ENCODE data around the gene TTC39C.
A peak's percentile ranks its signal among the peaks of the same experiment; 100 is the strongest.
"Not testable (repeated sequence)": the region's sequence is repeated elsewhere in the genome, so short reads cannot be mapped to it uniquely, and the experiment has no call there.

The TTC39C gene

DNA sequence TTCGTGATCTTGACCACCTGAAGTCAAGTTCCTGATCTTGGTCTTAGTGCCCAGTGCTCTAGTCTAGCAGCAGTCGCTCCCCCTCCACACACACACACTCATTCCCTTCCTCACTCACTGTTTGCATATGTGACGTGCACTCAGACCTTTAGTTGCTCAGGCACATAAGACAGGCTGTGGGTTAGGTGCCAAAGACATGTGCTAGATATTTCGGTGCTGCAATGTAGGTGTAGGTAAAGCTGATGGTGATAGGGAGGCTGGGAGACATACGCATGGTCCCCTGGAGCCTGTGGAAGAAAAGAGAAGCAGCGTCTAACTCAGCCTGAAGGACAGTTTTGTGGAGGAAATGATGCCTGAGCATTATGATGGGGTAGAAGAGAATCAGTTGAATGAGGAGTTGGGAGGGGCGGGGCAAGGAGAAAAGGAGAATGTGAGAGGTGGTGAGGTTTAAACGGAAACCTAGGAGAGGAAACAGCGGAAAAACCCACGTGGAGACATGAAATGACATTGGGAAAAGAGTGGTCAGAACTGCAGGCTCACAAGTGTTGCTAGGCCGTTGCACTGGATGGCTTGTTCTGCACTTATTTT is 3.8 kb downstream of the TTC39C start:
- no peak for DNase-seq

DNA sequence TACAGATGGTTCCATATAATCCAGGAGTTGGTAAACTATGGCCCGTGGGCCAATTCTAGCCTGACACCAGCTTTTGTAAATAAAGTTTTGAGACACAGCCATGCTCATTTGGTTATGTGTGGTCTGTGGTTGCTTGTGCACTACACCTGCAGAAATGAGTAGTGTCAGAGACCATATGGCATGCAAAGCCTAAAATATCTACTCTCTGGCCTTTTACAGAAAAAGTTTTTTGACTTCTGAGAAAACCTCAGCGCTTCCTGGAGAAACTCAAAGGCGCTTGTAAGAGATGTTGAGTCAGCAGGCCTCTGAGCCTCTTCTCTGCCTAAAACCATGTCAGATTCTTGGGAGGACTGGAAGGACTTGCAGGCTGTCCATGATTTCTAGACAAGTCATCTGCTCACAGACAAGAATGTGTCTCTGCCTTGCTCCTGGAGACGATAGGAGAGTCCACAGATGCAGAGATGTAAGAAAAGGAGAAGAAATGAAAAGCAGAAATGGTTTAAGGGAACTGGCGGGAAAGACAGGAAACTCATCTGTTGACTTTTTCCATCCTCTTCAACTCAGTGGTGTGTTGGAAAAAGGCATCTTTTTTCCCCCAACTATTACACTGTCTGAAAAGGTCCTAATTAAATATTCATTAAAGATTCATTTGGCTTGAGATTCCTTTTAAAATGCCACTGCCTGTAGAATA is 5.2 kb downstream of the TTC39C start:
- DNase-seq: no peak

DNA sequence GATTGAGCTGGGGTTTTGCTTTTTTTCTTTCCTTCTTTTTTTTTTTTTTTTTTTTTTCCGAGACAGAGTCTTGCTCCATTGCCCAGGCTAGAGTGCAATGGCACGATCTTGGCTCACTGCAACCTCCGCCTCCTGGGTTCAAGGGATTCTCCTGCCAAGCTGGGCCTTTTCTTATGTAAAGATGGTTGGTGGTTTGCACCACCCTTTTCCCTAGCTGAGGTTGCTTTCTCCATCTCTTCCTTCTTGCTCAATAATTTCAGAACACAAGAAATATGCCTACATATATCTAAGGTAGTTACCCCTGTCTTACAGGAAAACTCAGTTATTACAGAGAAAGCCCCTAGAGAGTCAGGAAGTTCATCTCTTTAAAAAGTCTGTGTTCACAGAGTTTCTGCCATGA is 7.0 kb downstream of the TTC39C start:
- DNase-seq: no peak

DNA sequence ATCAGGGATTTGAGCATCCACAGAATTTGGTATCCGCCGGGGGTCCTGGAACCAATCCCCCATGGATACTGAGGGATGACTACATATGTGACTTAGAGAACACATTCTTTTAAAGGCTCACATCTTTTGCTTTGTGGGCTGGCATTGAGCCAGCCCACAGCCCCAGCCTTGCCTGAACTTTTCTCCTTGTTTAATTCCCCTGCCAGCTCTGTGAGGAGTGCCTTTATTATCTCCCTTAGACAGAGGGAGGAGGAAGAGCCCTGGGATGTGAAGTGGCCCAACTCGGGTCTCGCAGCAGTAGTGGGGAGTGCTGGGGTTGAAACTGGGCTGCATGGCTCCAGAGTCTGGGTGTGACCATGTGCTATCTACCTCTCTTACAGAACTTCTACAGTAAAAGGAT is 7.6 kb downstream of the TTC39C start:
- peak; percentile 76 for DNase-seq

DNA sequence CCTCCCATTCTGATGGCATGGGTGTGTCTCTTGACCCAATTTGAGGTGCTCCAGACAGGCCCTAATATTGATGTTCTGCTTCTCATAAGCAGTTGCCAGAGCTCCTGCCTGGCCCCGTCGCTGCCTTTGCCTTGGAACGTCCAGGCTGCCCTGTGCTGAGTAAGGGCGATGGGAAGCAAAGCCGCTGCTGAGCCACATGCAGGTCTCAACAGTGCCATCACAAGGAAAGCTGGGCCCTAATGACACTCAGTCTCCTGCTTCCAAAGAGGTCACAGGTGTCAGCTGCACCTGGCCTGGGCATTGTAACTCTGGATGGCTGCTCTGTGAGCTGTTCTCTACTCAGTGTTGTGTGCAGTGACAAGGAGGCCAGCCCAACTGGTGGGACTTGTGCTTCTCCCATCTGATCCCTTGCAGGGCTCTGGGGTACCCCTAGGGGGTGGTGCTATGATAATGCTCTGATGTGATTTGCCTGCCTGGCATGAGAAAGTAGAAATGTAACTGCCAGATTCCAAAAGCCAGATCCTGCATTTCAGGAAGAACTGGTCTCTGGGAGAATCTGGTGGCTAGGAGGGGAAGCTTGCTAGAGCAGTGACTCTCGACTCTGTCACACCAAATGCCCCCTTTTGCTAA is 8.7 kb downstream of the TTC39C start:
- DNase-seq: no peak

DNA sequence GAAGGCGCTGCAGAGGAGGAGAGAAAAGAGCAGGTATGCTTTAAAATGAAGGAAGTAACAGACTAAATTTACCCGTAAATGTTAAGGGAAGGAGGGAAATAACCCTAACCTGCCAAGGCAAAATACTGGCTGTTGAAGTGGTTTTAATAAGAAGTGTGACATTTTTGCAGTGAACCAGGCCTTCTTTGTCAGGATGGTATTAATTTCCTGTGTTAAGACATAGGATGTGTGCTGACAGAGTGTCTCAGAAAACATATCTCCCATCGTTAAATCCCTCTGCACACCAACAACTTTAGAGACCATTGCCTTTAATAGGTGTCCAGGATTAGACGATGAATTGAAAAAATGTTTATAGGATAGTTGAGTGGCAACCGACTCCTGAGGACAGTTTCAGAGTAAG is 9.9 kb downstream of the TTC39C start:
- no peak for DNase-seq

DNA sequence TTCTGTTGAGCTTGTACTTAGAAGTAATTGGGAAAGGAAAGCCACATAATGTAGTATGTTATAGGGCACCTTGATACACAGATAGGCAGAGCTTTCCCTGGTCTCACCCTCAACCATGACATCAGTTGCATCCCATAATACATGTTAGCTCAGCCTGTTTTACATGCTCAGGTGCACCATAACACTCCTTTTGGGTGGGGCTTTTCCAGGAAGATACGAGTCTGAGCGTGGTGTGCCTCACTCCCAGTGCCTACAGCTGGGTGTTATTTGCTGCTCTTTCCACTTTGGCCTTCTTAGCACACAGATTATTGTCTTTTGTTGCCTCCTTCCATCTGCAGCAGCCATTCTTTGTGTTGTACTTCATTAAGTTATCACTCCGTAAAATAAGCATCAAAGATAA is 11.9 kb downstream of the TTC39C start:
- no peak for DNase-seq

DNA sequence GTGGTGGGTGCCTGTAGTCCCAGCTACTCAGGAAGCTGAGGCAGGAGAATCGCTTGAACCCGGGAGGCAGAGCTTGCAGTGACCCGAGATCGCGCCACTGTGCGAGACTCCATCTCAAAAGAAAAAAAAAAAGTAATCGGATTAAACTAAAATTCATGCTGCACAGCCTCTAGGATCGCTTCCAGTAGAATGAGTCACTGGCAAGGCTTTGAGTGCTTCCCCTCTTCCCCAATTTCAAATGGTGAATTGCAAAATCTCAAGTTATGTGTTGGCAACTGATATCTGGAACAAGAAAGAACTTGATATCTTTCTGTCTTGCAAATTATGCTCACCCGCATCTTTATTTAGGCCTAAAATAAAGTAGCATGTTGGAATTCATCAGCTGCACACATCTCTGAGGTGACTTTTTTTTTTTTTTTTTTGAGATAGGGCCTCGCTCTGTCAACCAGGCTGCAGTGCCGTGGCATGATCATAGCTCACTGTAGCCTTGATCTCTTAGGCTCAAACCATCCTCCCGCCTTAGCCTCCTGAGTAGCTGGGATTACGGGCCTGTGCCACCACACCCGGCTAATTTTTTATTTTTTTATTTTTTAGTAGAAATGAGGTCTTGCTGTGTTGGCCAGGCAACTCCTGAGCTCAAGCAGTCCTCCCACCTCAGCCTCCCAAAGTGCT is 12.7 kb downstream of the TTC39C start:
- no peak for DNase-seq

DNA sequence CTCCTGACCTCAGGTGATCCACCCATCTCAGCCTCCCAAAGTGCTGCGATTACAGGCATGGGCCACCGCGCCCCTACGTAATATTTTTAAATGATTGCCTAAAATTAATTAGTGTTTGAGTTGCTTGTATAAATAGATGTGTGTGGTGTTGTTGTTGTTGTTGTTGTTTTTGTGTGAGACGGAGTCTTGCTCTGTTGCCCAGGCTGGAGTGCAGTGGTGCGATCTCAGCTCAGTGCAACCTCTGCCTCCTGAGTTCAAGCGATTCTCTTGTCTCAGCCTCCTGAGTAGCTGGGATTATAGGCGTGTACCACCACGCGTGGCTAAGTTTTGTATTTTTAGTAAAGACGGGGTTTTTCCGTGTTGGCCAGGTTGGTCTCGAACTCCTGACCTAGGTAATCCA is 14.4 kb downstream of the TTC39C start:
- DNase-seq: not testable (repeated sequence)

DNA sequence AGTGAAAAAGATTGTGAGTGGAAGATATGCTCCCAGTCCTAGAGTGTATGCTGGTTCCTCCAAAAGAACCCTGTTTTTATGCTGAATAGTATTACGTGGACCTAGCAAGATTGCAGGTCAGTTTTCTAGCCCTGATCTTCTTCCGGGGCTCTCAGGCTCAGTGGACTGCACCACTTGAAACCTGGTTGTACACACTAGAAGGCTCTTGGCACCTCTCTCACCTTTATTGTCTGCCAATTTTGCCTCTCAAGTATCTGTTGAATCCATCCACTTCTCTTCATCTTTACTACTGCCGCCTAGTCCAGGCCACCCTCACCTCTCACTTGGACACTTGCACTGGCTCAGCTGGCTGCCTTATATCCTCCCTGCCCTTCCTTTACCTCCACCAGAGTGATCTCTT is 16.8 kb downstream of the TTC39C start:
- DNase-seq: no peak

DNA sequence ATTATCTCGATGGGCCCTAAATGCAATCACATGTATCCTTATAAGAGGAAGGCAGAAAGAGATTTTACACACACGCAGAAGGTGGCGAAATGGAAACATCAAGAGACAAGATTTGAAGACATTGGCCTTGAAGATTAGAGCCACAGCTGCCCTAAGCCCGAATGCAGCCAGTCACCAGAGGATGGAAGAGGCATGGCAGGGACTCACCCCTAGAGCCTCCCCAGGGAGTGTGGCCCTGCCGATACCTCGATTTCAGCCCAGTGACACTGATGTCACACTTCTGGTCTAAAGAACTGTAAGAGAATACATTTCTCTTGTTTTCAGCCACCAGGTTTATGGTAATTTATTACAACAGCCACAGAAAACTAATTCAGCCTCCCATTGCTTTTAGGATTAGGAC is 17.4 kb downstream of the TTC39C start:
- DNase-seq: no peak

DNA sequence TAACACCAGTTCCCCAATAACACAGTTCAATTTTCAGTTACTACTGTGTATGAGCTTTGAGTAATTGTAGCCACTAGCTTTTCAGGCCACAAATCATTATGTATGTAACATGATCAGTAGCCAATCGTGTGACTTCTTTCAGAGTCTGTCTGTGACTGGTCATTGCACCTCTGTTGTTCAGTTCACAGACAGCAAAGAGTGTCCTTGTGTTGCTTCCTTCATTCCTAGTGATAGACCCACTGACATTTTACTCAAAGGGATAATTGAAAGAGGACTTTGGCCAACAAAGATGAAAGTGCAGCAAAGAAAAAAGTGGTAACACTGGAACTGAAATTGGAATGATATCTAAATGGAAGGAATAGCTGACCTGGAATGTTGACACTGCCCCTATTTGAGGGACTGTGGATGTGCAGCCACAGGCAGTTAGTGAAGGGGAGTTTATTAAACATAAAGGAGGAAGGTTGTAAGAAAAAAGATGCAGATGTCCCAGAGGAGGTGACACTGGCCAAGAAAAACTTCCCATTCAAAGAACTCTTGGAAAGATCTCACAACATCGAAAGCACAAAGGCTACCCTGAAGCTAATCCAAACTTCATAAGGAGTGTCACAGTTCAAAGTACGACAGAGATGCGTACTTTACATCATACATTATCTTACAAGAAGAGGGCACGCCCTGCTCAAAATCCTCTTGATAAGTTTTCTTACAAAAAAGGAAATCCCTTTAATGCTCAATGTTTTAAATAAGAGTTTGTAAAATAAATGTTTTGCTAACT is 19.3 kb downstream of the TTC39C start:
- no peak for DNase-seq

DNA sequence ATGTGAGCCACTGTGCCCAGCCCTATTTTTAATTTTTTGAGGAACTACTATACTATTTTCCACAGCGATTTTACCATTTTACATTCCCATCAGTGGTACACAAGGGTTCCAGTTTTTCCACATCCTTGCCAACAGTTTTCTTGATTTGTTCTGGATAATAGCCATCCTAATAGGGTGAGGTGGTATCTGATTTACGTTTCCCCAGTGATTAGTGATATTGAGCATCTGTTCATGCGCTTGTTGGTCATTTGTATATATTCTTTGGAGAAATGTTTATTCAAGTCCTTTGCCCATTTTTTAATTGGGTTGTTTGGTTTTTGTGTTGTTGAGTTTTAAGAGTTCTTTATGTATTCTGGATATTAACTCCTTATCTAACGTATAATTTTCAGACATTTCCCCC is 20.8 kb downstream of the TTC39C start:
- DNase-seq: no peak

DNA sequence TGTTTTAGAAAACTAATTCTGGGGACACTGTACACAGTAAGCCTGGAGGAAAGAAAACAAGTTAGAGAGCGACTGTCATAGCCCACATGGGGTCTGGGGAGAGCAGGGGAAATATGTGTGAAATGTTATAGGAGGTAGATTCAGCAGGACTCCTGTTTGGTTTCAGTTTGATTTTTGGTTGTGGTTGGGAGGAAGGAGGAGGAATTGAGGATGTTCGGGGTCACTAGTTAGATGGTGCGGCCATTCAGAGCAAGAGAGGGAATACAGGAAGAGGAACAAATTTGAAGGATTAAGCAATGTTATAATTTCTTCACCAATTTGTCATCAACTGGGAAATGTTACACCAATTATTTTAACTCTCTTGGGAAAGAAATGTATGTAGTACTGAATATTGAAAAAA is 25.1 kb downstream of the TTC39C start:
- DNase-seq: no peak

DNA sequence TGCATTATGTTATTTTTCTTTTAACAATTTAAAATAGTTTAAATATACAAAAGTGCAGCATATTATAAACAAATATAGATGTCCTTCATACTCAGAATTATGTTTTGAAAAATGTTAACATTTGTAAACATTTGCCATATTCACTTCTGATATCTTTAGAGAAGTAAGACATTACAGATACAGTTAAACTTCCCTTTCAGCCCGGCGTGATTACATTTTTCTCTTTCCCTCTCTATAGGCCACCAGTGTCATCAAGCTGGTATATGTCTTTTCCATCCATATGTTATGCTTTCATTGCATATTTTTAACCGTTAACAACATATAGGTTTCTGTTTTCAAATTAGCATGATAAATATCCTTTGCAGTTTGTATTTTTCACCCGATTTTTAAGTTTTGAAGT is 27.1 kb downstream of the TTC39C start:
- DNase-seq: no peak

DNA sequence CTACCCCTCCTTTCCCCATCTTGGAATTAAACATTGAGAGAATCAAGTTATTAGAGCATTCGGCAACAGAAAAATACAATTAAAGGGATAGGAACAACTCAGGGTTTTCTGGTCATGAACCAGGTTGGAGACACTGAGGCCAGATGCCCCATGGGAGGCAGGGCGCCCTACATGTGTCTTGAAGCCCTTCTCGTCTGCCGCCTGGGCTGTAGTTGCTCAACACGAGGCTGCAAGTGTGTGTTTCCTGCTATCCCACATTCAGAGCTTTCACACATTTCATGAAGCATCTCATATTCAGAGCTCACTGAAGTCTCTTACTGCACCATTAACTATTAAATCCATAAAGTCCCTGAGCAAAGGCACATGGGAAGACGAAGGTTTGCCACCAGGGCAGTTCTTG is 28.8 kb downstream of the TTC39C start:
- DNase-seq: no peak

DNA sequence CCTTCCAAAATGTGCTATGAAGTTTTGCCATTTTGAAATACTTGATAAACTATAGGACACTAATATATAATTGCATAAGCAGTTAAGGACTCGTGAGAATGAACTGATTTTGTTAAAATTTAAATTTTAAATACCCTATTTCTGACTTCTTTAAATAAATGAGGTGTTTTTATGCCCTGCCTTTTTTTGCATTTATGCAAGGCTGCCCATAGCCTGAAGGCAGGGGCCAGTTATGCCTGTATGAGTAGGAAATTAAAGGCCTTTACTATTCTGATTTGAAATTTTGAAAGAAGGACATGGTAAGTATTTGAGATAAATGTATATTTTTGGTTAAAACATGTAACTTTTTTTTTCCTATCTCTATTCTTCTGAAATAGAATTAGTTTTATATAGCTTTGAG is 33.7 kb downstream of the TTC39C start:
- no peak for DNase-seq

DNA sequence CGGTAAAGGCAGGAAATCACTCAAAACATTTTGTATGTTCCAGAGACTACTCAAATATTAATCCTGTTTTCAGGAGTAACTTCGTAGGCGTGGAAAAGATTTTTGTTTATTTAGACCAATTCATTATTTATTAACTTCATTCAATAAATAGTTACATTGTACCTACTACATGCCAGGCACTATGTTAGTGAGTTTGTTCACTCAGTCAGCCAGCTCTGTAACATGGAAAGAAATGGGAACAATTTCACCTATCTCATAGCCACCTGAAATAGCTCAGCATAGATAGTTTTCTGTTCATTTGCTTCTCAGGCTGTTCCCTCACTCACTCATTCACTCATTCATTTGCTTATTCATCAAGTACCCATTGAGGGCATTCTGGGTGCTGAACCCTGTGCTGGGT is 34.6 kb downstream of the TTC39C start:
- DNase-seq: no peak

DNA sequence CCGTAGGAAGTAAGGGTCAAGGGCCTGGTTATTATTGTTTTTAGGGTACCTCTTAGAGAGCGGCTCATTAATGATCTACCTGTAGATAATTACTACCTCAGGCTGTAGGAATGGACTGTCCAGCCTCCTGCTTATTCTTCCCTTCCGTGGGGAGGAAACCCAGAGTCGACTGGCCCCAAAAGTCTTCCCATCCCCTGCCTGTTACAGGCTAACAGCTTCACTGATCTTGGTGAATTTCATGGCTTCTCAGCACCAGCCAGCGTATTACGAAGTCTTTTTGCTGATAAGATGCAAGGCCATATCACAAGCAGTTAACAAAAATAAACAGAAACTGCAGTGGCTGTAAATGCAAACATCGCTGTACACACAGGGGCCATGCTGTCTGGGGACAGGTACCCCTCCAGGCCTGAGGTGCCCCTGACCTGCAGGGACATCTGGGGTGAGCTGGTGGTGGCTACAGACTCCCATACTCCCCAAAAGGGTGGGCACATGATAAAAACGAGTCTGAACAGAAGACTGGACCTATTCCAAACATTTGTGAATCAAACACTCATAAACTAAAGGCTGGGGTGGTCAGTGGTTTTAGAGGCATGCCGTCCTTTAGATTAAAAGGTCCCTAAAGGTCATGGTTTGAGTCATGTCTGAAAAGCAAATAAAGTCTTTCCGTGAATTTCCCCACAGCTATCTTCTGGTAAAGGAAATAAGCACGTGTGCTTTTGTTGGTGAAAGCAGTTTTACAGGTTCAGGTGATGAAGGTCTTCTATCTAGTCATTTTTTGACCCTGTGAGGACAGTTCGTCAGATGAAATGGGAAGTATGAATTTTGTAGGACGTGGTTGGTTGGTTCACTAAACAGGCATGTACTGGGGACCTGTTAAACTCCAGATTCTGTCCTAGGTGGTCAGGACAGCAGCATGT is 36.7 kb downstream of the TTC39C start:
- no peak for DNase-seq

DNA sequence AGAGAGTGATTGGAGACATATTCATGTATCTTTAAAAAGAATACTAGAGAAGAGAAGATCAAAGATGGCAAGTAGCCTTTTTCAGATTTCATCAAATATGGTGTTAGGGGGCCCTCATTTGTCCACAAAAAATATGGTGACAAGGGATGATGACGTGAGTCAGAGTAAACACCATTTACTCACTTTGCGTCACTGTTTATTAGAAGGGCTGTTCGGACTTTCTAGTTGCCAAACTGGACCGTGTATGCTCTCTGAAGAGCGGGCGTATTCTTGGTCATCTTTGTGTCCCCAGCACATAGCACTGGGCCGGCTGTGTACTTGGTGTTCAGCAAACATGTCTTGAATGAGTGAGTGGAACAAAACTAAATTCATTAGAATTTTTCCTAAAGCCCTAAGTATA is 37.5 kb downstream of the TTC39C start:
- DNase-seq: no peak

DNA sequence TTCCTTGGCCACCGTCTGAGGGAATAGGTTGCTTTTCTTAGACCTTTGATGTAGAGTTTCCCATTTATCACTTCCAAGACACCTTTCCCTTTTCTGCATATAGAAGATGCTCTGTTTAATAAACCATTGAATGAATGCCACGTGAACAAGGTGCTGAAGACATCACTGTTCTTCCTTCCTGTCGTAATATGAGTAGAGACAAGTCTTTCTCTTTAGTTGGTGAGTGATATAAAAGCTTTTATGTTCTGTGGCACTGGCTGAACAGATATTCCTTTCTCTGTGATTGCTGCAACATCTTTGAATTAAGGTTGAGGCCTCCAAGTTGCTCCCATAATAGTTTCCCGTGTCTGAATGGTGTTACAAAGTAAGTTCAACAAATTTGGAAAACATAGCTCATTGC is 38.7 kb downstream of the TTC39C start:
- DNase-seq: no peak

DNA sequence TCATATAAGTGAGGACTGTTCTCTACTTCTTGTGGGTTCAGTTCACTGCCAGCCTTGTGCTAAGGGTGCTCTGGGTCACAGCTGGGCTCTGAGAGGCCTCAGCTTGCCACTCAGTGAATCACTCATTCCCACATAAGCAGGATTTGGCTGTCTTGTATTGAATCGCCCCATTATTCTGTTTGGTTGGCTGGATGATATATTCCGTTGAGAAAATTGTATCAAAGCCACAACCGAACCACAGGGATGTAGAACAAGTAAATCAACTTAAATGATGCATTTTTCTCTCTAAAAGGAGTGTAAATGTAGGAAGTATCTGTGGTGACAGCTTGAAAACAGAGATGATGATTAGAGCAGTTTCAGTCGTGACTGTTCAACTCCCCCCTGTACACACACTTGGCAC is 39.6 kb downstream of the TTC39C start:
- no peak for DNase-seq

Measured in hematopoietic multipotent progenitor cell treated with erythropoietin and hydrocortisone succinate and interleukin-3 and kit ligand, for 8 days (in vitro differentiated cells).